Neuronal stem cell (in vitro differentiated cells): ENCODE data around the gene CIBAR2.

ENCODE experiments used
- DNase-seq: peaks from one replicate; pipeline ENCODE4 v3.0.0-alpha.2; 2013; ENCODE audit warnings: low spot score
- H2AFZ ChIP-seq: one replicate; pipeline ENCODE4 v1.6.1; 2013; ENCODE audit warnings: mild to moderate bottlenecking, low read length, inconsistent platforms
- H2AK5ac ChIP-seq: 2 replicates; pipeline ENCODE4 v1.6.1; 2013; ENCODE audit warnings: low read depth, mild to moderate bottlenecking, inconsistent platforms, low read length, moderate library complexity, mixed read lengths
- H2BK120ac ChIP-seq: 2 replicates; pipeline ENCODE4 v1.6.1; 2013; ENCODE audit warnings: low read depth, mild to moderate bottlenecking, inconsistent platforms, low read length, moderate library complexity, mixed read lengths
- H2BK12ac ChIP-seq: one replicate; pipeline ENCODE4 v1.6.1; 2013; ENCODE audit warnings: low read length, inconsistent platforms
- H2BK15ac ChIP-seq: 2 replicates; pipeline ENCODE4 v1.6.1; 2013; ENCODE audit warnings: mild to moderate bottlenecking, low read length, inconsistent platforms, mixed read lengths
- H2BK5ac ChIP-seq: one replicate; pipeline ENCODE4 v1.6.1; 2013; ENCODE audit warnings: inconsistent platforms, mild to moderate bottlenecking, low read length, moderate library complexity
- H3K14ac ChIP-seq: one replicate; pipeline ENCODE4 v1.6.1; 2013; ENCODE audit warnings: low read length, inconsistent platforms
- H3K18ac ChIP-seq: 2 replicates; pipeline ENCODE4 v1.6.1; 2013; ENCODE audit warnings: low read length, inconsistent platforms
- H3K23ac ChIP-seq: 2 replicates; pipeline ENCODE4 v1.6.1; 2013; ENCODE audit warnings: low read depth, mild to moderate bottlenecking, mixed read lengths, low read length, inconsistent platforms; ENCODE audit not compliant: poor library complexity
- H3K27ac ChIP-seq: replicated peaks from 3 replicates; pipeline ENCODE4 v1.5.1; 2013; ENCODE audit warnings: low read length, inconsistent platforms
- H3K27me3 ChIP-seq, 3 experiments: 2 replicates each; pipeline ENCODE4 v1.6.1; 2013; ENCODE audit warnings: low read length in 3 of 3, mild to moderate bottlenecking in 2 of 3, inconsistent platforms in 1 of 3, low read depth in 1 of 3, mixed read lengths in 1 of 3, moderate library complexity in 1 of 3; ENCODE audit not compliant: control insufficient read depth in 3 of 3, insufficient read depth in 3 of 3
- H3K36me3 ChIP-seq, 2 donors: replicated peaks in 1 of 2; 2 replicates each; pipeline ENCODE4 v1.6.1; 2013; ENCODE audit warnings: low read length in 2 of 2; ENCODE audit not compliant: control insufficient read depth in 2 of 2, insufficient read depth in 2 of 2
- H3K4ac ChIP-seq: 2 replicates; pipeline ENCODE4 v1.6.1; 2013; ENCODE audit warnings: inconsistent platforms, mild to moderate bottlenecking, low read length, moderate library complexity
- H3K4me1 ChIP-seq, 2 donors: 1 replicate in 1 of 2; 2 replicates in 1 of 2; pipeline ENCODE4 v1.6.1; 2013; ENCODE audit warnings: low read length in 2 of 2, low read depth in 1 of 2; ENCODE audit not compliant: control insufficient read depth in 2 of 2, insufficient read depth in 1 of 2
- H3K4me2 ChIP-seq: one replicate; pipeline ENCODE4 v1.6.1; 2013; ENCODE audit warnings: mild to moderate bottlenecking, low read length, inconsistent platforms; ENCODE audit not compliant: insufficient read depth, poor library complexity, severe bottlenecking
- H3K4me3 ChIP-seq, 2 donors: 2 replicates each; pipeline ENCODE4 v1.5.1; 2013; ENCODE audit warnings: low read length in 2 of 2, mild to moderate bottlenecking in 2 of 2, inconsistent platforms in 1 of 2, moderate library complexity in 1 of 2
- H3K79me1 ChIP-seq: one replicate; pipeline ENCODE4 v1.6.1; 2013; ENCODE audit warnings: low read depth, mild to moderate bottlenecking, inconsistent platforms, low read length, moderate library complexity
- H3K9ac ChIP-seq: one replicate; pipeline ENCODE4 v1.6.1; 2013; ENCODE audit warnings: mild to moderate bottlenecking, low read depth, low read length, inconsistent platforms; ENCODE audit not compliant: poor library complexity
- H3K9me3 ChIP-seq, 2 donors: replicated peaks in 1 of 2; 2 replicates each; pipeline versions ENCODE3 to v1.6.1; 2013; ENCODE audit warnings: low read length in 2 of 2, mild to moderate bottlenecking in 2 of 2, inconsistent platforms in 1 of 2, low read depth in 1 of 2, mixed read lengths in 1 of 2, moderate library complexity in 1 of 2; ENCODE audit not compliant: control insufficient read depth in 2 of 2, insufficient read depth in 1 of 2
- H4K8ac ChIP-seq: one replicate; pipeline ENCODE4 v1.6.1; 2013; ENCODE audit warnings: low read depth, mild to moderate bottlenecking, inconsistent platforms, low read length, moderate library complexity
- H4K91ac ChIP-seq: one replicate; pipeline ENCODE4 v1.6.1; 2013; ENCODE audit warnings: low read length, low read depth, mild to moderate bottlenecking, inconsistent platforms; ENCODE audit not compliant: poor library complexity
- WGBS, 2 donors: extraction: QIAGEN DNeasy Blood & Tissue Kit; methylation state at CpG; one replicate each; pipeline ENCODE4 v1.1.7; 2013; ENCODE audit warnings: missing lambda C conversion rate in 2 of 2, mixed read lengths in 1 of 2; ENCODE audit not compliant: insufficient read length in 2 of 2, insufficient replicate concordance in 1 of 2; ENCODE audit errors: extremely low coverage in 2 of 2; 5-methylcytosine and 5-hydroxymethylcytosine counted together

Gene CIBAR2

GRCh38 chr16:85052536-85052935 lies 59.7 kb downstream of the CIBAR2 start:
- no peak overlapping the region for H3K18ac ChIP-seq
- no peak overlapping the region for H3K14ac ChIP-seq
- no peak overlapping the region for H3K4ac ChIP-seq
- no peaks in the 10 kb centered on the region for H3K27me3 ChIP-seq
- H3K23ac ChIP-seq, result no peak overlapping the region
- no peak overlapping the region for H3K4me2 ChIP-seq
- WGBS, 2 donors, result no CpG with 5 or more reads among the region's 10 CpGs
- H4K91ac ChIP-seq, result no peak overlapping the region
- H3K79me1 ChIP-seq, result no peaks in the 10 kb centered on the region
- H3K4me1 ChIP-seq, result peaks cover 7 to 13% of the 10 kb centered on the region in 2 donors
- H2AK5ac ChIP-seq, result no peak overlapping the region
- DNase-seq, result no peak
- H3K9ac ChIP-seq, result no peak overlapping the region
- no peak overlapping the region for H3K4me3 ChIP-seq
- no peak overlapping the region for H3K27ac ChIP-seq
- no peak overlapping the region for H2BK12ac ChIP-seq
- no peaks in the 10 kb centered on the region for H3K36me3 ChIP-seq
- H2BK15ac ChIP-seq, result no peak overlapping the region
- H4K8ac ChIP-seq, result no peak overlapping the region
- no peaks in the 10 kb centered on the region for H3K9me3 ChIP-seq
- H2BK120ac ChIP-seq, result no peak overlapping the region
- H2BK5ac ChIP-seq, result no peak overlapping the region
- no peak overlapping the region for H2AFZ ChIP-seq

GRCh38 chr16:85051683-85052082 lies 60.6 kb downstream of the CIBAR2 start:
- no peak overlapping the region for H3K18ac ChIP-seq
- no peak overlapping the region for H2BK12ac ChIP-seq
- H2BK120ac ChIP-seq, result no peak overlapping the region
- H3K4ac ChIP-seq, result no peak overlapping the region
- H3K9me3 ChIP-seq, result no peaks in the 10 kb centered on the region
- H4K91ac ChIP-seq, result no peak overlapping the region
- no peak overlapping the region for H3K4me3 ChIP-seq
- H4K8ac ChIP-seq, result no peak overlapping the region
- H3K4me2 ChIP-seq, result no peak overlapping the region
- no peak overlapping the region for H3K23ac ChIP-seq
- no peaks in the 10 kb centered on the region for H3K36me3 ChIP-seq
- no CpG with 5 or more reads among the region's 8 CpGs for WGBS, 2 donors
- peaks cover 7 to 13% of the 10 kb centered on the region in 2 donors for H3K4me1 ChIP-seq
- DNase-seq, result no peak
- H2BK15ac ChIP-seq, result no peak overlapping the region
- H2BK5ac ChIP-seq, result no peak overlapping the region
- no peaks in the 10 kb centered on the region for H3K79me1 ChIP-seq
- H3K27me3 ChIP-seq, result no peaks in the 10 kb centered on the region
- no peak overlapping the region for H3K9ac ChIP-seq
- H2AFZ ChIP-seq, result no peak overlapping the region
- H3K14ac ChIP-seq, result no peak overlapping the region
- H3K27ac ChIP-seq, result no peak overlapping the region
- H2AK5ac ChIP-seq, result no peak overlapping the region

- no peak for DNase-seq
- Histone ChIP-seq H3K9me3 (no peaks in the 10 kb centered on the region), H2BK12ac (no peak overlapping the region), H2AFZ (no peak overlapping the region), H3K4me3 (no peak overlapping the region), H4K91ac (no peak overlapping the region), H4K8ac (no peak overlapping the region), H2AK5ac (no peak overlapping the region), H3K4me1 (peaks cover 7 to 9% of the 10 kb centered on the region in 2 donors), H3K79me1 (no peaks in the 10 kb centered on the region), H3K27me3 (no peaks in the 10 kb centered on the region), H3K9ac (no peak overlapping the region), H3K4me2 (no peak overlapping the region), H2BK15ac (no peak overlapping the region), H2BK120ac (no peak overlapping the region), H2BK5ac (no peak overlapping the region), H3K18ac (no peak overlapping the region), H3K27ac (no peak overlapping the region), H3K36me3 (no peaks in the 10 kb centered on the region), H3K14ac (no peak overlapping the region), H3K4ac (no peak overlapping the region), H3K23ac (no peak overlapping the region)
- no CpG with 5 or more reads among the region's 8 CpGs for WGBS, 2 donors
Observed at GRCh38 chr16:85051067-85051581, 61.1 kb downstream of the CIBAR2 start.

- no peaks in the 10 kb centered on the region for H3K36me3 ChIP-seq
- no peaks in the 10 kb centered on the region for H3K27me3 ChIP-seq
- no peak overlapping the region for H3K27ac ChIP-seq
- H3K4me3 ChIP-seq, result no peak overlapping the region
- H3K9ac ChIP-seq, result no peak overlapping the region
- no peak overlapping the region for H2BK12ac ChIP-seq
- H3K18ac ChIP-seq, result no peak overlapping the region
- no peak overlapping the region for H2BK5ac ChIP-seq
- peak overlapping the region; percentile 15 for H2AK5ac ChIP-seq
- no peaks in the 10 kb centered on the region for H3K9me3 ChIP-seq
- H3K14ac ChIP-seq, result no peak overlapping the region
- WGBS, 2 donors, result no CpG with 5 or more reads among the region's 15 CpGs
- no peak overlapping the region for H3K23ac ChIP-seq
- H3K4ac ChIP-seq, result no peak overlapping the region
- no peak overlapping the region for H2BK15ac ChIP-seq
- no peak overlapping the region for H4K91ac ChIP-seq
- no peak overlapping the region for H3K4me2 ChIP-seq
- H3K79me1 ChIP-seq, result no peaks in the 10 kb centered on the region
- no peak for DNase-seq
- H2BK120ac ChIP-seq, result no peak overlapping the region
- H3K4me1 ChIP-seq, result peaks cover 0 to 4% of the 10 kb centered on the region in 2 donors
- H2AFZ ChIP-seq, result no peak overlapping the region
- no peak overlapping the region for H4K8ac ChIP-seq
Observed at GRCh38 chr16:85049706-85050305, 62.5 kb downstream of the CIBAR2 start.
